Erythroblast (primary cell): ENCODE results near the gene CALCR.
"Not testable (repeated sequence)": the region's sequence is repeated elsewhere in the genome, so short reads cannot be mapped to it uniquely, and the experiment has no call there.

Source experiments
- DNase-seq, 2 experiments: peaks; one replicate each; lab custom pipeline; 2025; lab: John Stamatoyannopoulos, UW
- GATA1 ChIP-seq: IDR thresholded peaks from 2 replicates; pipeline ENCODE4 v1.6.1; 2011; ENCODE audit warnings: low read depth, mild to moderate bottlenecking, control low read depth, low read length, moderate library complexity
- POLR2A ChIP-seq: IDR thresholded peaks from 2 replicates; pipeline ENCODE4 v1.6.1; 2011; ENCODE audit warnings: mild to moderate bottlenecking, low read length

Gene CALCR

GRCh38 chr7:93574646-93575554 lies at the start of gene CALCR:
Gene CALCR (minus strand): TSS chr7:93574724. CDS start chr7:93486981, 87,743 bp downstream.
- TF ChIP-seq GATA1 (no peak), POLR2A (no peak)
- DNase-seq = no peak

- TF ChIP-seq POLR2A = no peak
- TF ChIP-seq GATA1 = no peak
- no peak for DNase-seq
Measured at GRCh38 chr7:93623816-93624215, 49.3 kb upstream of the CALCR start.

- no peak for DNase-seq
- TF ChIP-seq POLR2A (no peak), GATA1 (no peak)
Measured at GRCh38 chr7:93622036-93623033, 47.8 kb upstream of the CALCR start.

GRCh38 chr7:93620864-93621263 lies 46.3 kb upstream of the CALCR start:
- TF ChIP-seq POLR2A (no peak), GATA1 (no peak)
- DNase-seq = no peak

GRCh38 chr7:93620057-93620456 lies 45.5 kb upstream of the CALCR start:
- DNase-seq = no peak
- TF ChIP-seq GATA1 (no peak), POLR2A (no peak)

- TF ChIP-seq POLR2A (no peak), GATA1 (no peak)
- peak in 1 of 2 experiments; percentile 3 for DNase-seq
Measured at GRCh38 chr7:93601363-93601762, 26.8 kb upstream of the CALCR start.

GRCh38 chr7:93594250-93594649 lies 19.7 kb upstream of the CALCR start:
- DNase-seq = no peak
- TF ChIP-seq GATA1 (no peak), POLR2A (no peak)

GRCh38 chr7:93592588-93593266 lies 18.2 kb upstream of the CALCR start:
- no peak for DNase-seq
- TF ChIP-seq GATA1 (no peak), POLR2A (no peak)

GRCh38 chr7:93591224-93592050 lies 16.9 kb upstream of the CALCR start:
- DNase-seq = not testable (repeated sequence)

GRCh38 chr7:93586479-93586865 lies 11.9 kb upstream of the CALCR start:
- not testable (repeated sequence) for DNase-seq

- not testable (repeated sequence) for DNase-seq
Measured at GRCh38 chr7:93585694-93586478, 11.4 kb upstream of the CALCR start.

- TF ChIP-seq GATA1 (no peak), POLR2A (no peak)
- DNase-seq = no peak
Measured at GRCh38 chr7:93579431-93579830, 4.9 kb upstream of the CALCR start.

- DNase-seq = no peak
Measured at GRCh38 chr7:93578762-93579161, 4.2 kb upstream of the CALCR start.

More at GRCh38 chr7:93578762-93579161, 4.2 kb upstream of the CALCR start:
- TF ChIP-seq GATA1 = no peak
- no peak for TF ChIP-seq POLR2A
